HG03039 (cell line): Measurements from ENCODE around the gene RFX3.
A peak's percentile ranks its signal among the peaks of the same experiment; 100 is the strongest.

Source experiments
- ATAC-seq: cut with Tn5 transposase; IDR thresholded peaks from one replicate; pipeline ENCODE4 v1.9.1; 2021; ENCODE audit warnings: mild to moderate bottlenecking, moderate library complexity; ENCODE audit not compliant: unreplicated experiment

RFX3 gene

DNA sequence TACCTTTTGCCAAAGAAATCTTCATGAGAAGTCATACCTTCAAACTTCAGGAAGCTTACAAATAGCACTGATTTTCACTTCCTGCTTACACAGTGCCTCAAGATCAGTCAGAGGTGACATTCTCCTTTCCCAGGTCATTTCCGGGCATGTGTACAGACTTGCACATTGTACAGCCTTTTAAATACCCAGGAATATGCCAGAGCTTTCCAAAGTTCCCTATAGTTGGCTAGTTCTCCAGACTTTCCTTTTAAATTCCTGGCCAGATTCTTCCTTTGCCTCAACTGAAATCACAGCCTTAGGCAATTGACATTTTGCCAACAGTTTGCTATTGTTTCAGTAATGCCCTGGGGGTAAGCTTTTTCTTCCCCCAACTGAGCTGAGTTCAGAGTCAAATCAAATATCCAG is 47.2 kb downstream of the RFX3 start:
- ATAC-seq: peak; percentile 48

GRCh38 chr9:3477236-3477834 is 48.5 kb downstream of the RFX3 start:
- no peak for ATAC-seq

GRCh38 chr9:3475300-3476020 is 50.3 kb downstream of the RFX3 start:
- ATAC-seq: no peak

DNA sequence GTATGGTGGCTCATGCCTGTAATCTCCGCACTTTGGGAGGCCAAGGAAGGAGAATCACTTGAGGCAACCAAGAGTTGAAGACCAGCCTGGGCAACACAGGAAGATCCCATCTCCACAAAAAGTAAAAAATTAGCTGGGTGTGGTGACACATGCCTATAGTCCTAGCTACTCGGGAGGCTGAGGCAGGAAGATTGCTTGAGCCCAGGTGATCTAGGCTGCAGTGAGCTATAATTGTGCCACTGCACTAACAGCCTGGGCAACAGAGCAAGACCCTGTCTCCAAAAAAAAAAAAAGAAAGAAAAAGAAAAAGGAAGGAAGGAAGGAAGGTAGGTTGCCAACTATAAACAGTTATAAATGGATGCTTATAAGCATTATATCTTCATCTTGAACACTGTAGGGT is 51.0 kb downstream of the RFX3 start:
- no peak for ATAC-seq

- ATAC-seq: no peak
These were observed 52.4 kb downstream of the RFX3 start for GRCh38 chr9:3473405-3473804.

GRCh38 chr9:3471883-3472282 is 53.9 kb downstream of the RFX3 start:
- ATAC-seq: no peak

GRCh38 chr9:3468421-3469205 is 57.2 kb downstream of the RFX3 start:
- no peak for ATAC-seq

- ATAC-seq: peak; percentile 92
These were observed 58.1 kb downstream of the RFX3 start for GRCh38 chr9:3467593-3468219.

DNA sequence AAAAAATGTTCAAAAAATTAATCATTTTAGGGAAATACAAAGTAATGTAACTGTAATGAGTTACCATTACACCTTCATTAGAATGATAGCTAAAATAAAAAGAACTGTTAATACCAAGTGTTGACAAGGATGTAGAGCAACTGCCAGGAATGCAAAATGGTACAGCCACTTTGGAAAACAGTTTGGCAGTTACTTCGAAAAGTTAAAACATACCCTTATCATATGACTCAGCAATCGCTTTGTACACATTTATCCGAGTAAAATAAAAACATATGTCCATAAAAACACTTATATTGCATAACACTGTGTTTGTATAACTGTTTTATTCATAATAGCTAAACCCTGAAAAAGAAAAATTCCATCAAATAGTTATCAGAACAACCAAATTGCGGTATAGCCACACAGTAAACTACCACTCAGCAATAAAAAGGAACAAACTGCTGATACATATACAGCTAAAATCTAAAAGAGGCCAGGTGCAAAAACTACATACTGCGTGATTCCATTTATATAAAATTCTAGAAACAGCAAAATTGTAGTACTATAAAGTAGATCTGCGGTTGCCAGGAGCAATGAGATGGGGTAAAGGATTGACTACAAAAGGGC is 61.7 kb downstream of the RFX3 start:
- ATAC-seq: no peak

- no peak for ATAC-seq
These were observed 66.9 kb downstream of the RFX3 start for GRCh38 chr9:3458806-3459475.

DNA sequence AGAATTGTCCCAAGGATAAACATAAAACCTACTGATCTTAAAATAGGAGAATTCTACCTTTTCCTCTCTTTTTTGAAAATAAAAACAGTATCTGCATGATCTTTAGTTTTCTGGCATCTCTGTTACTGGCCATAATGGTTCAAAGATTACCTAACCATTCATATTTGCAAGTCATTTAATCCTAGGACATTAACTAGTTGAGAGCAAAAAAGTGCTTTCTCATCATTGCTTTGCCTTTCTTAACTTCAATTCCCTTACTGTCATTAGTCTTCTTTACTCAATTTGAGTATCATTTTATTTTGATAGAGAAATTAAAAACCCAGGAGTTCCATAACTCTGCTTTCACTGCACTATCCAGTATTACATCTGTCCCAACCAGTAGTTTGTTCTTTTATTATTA is 68.6 kb downstream of the RFX3 start:
- ATAC-seq: no peak

DNA sequence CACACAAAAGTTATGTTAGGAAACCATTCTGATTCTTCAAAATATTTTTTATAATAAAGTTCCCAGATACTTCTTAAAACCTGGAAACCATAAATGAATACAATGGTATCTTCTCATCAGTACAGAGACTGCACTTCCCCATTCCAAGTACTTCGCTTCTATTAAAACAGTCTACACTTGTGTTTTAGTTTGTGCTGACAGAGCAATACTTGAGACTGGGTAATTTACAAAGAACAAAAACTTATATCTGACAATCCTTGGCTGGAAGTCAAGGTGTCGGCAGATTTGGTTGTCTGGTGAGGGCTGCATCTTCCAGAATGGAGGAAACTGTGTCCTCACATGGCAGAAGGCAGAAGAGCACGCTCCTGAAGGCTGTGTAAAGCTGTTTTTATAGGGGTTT is 70.1 kb downstream of the RFX3 start:
- ATAC-seq: no peak

- no peak for ATAC-seq
These were observed 70.7 kb downstream of the RFX3 start for GRCh38 chr9:3455094-3455493.

- no peak for ATAC-seq
These were observed 73.8 kb downstream of the RFX3 start for GRCh38 chr9:3451956-3452355.

- no peak for ATAC-seq
These were observed 78.0 kb downstream of the RFX3 start for GRCh38 chr9:3447788-3448187.

GRCh38 chr9:3447143-3447542 is 78.7 kb downstream of the RFX3 start:
- ATAC-seq: no peak

DNA sequence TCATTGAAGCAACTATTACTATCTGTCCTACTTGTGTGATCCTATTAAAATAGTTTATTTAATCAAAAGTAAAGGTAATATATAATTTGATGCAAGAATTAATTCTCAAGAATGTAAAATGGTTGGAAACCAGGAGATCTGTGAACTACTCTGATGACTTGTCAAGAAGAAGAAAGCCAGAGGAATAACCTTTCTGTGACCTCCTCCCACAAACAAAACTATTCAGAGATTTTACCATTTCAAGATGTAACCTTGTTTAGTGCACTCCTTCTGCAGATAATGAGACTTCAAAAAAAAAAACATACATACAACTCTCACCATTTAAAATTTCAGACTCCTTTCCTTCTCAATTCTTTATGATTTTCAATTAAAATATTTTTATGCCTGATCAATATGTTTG is 79.5 kb downstream of the RFX3 start:
- ATAC-seq: no peak

GRCh38 chr9:3444016-3444415 is 81.8 kb downstream of the RFX3 start:
- no peak for ATAC-seq

GRCh38 chr9:3441197-3441816 is 84.5 kb downstream of the RFX3 start:
- ATAC-seq: peak; percentile 80
